NCI-H2227 treated with DMSO at 0.1 percent for 48 hours (cell line): ENCODE data around the gene CCDC150.
"Not testable (repeated sequence)": the region's sequence is repeated elsewhere in the genome, so short reads cannot be mapped to it uniquely, and the experiment has no call there.

ENCODE experiments used
- DNase-seq: peaks from one replicate; lab custom pipeline; 2025; lab: John Stamatoyannopoulos, UW

The CCDC150 gene

GRCh38 chr2:196635156-196635555, 4.4 kb upstream of the CCDC150 start:
- DNase-seq = no peak

- DNase-seq = no peak
These were observed 750 bp upstream of the CCDC150 start for GRCh38 chr2:196638765-196639164.

- DNase-seq = no peak
These were observed 575 bp downstream of the CCDC150 start for GRCh38 chr2:196640031-196640548.

GRCh38 chr2:196649202-196649601, 9.7 kb downstream of the CCDC150 start:
- DNase-seq = no peak

GRCh38 chr2:196651387-196652094, 12.0 kb downstream of the CCDC150 start:
- DNase-seq = no peak

GRCh38 chr2:196652869-196653268, 13.4 kb downstream of the CCDC150 start:
- DNase-seq = no peak

- no peak for DNase-seq
These were observed 14.3 kb downstream of the CCDC150 start for GRCh38 chr2:196653843-196654242.

GRCh38 chr2:196655761-196656160, 16.2 kb downstream of the CCDC150 start:
- no peak for DNase-seq

GRCh38 chr2:196657333-196657732, 17.8 kb downstream of the CCDC150 start:
- DNase-seq = no peak

- DNase-seq = no peak
These were observed 20.3 kb downstream of the CCDC150 start for GRCh38 chr2:196659844-196660243.

- no peak for DNase-seq
These were observed 20.7 kb downstream of the CCDC150 start for GRCh38 chr2:196660244-196660643.

- DNase-seq = no peak
These were observed 30.8 kb downstream of the CCDC150 start for GRCh38 chr2:196670342-196670741.

- DNase-seq = no peak
These were observed 36.4 kb downstream of the CCDC150 start for GRCh38 chr2:196675963-196676362.

GRCh38 chr2:196677404-196677803, 37.9 kb downstream of the CCDC150 start:
- no peak for DNase-seq

- no peak for DNase-seq
These were observed 39.9 kb downstream of the CCDC150 start for GRCh38 chr2:196679368-196679767.

GRCh38 chr2:196681510-196681909, 42.0 kb downstream of the CCDC150 start:
- DNase-seq = no peak

GRCh38 chr2:196685792-196686191, 46.3 kb downstream of the CCDC150 start:
- DNase-seq = no peak

- DNase-seq = not testable (repeated sequence)
These were observed 47.2 kb downstream of the CCDC150 start for GRCh38 chr2:196686737-196687136.

GRCh38 chr2:196696423-196697079, 57.0 kb downstream of the CCDC150 start:
- DNase-seq = peak; percentile 79

GRCh38 chr2:196697825-196698224, 58.3 kb downstream of the CCDC150 start:
- no peak for DNase-seq

GRCh38 chr2:196702641-196703040, 63.1 kb downstream of the CCDC150 start:
- DNase-seq = no peak

- no peak for DNase-seq
These were observed 64.2 kb downstream of the CCDC150 start for GRCh38 chr2:196703695-196704094.

- DNase-seq = not testable (repeated sequence)
These were observed 70.5 kb downstream of the CCDC150 start for GRCh38 chr2:196710056-196710455.
